ENCODE data around the gene C16orf92. TPM values are rescaled to one million over a fixed set of nuclear protein-coding genes. Genes with fewer than 3 reads are reported as not detected.

The C16orf92 gene
- total and polyA plus RNA-seq, 2 of the 8 experiments (the other 6 are each of a cell fraction or from before 2014, with no cell fraction given): not detected

DNA sequence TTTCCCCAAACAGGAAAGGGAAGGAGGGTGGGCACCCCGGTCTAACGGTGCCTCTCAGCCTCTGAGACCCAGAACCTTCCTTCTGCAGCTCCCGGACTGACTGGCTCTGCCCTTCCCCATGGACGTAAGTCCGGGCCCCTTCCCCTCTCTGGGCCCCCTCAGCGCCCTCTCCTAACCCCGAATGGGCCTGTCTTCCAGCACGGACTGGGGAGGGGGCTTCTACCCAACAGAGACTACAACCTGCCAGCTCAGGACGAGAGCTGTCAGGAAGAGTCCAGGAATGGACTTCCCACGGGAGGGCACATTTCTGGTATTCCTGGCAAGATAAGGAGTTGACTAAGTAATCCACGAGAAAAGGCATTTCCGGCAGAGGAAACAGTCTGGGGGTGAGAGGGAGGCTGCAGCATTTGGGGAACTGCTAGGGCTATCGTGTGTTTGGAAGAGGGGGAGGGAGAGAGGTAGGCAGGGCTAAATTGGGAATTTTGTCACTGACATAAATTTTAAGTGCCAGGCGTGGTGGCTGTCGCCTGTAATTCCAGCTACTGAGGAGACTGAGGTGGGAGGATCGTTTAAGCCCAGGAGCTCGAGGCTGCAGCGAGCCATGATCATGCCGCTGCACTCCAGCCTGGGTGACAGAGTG, 30.5 kb downstream of the C16orf92 start:
- FAIRE-seq: no peak
- Histone ChIP-seq H3K23ac (ENCODE audit: insufficient read length) (no peak overlapping the region), H3K79me2 (ENCODE audit: control insufficient read depth in 1 of 2, insufficient read depth in 2 of 2, low read length in 2 of 2) (no peaks in the 10 kb centered on the region), H2BK5ac (ENCODE audit: low read depth, low read length) (no peak overlapping the region), H2AK5ac (ENCODE audit: low read depth, low read length) (no peak overlapping the region), H3K27me3 (replicated peaks in 1 of 4; ENCODE audit: control insufficient read depth in 3 of 4, extremely low read depth in 1 of 4, insufficient read depth in 3 of 4, low read length in 3 of 4) (peaks cover 0 to 5% (median 2%) of the 10 kb centered on the region in 4 experiments; a peak in 2 of 7 replicates), H3K4me1 (replicated peaks in 1 of 4; ENCODE audit: control insufficient read depth in 3 of 4, insufficient read depth in 4 of 4, low read length in 3 of 4) (peaks cover 0 to 4% (median 2%) of the 10 kb centered on the region in 4 experiments; a peak in 3 of 7 replicates), H3K4me2 (ENCODE audit: insufficient read depth in 1 of 2, low read depth in 2 of 2, low read length in 2 of 2) (peak overlapping the region; percentile 76 to 94), H2BK15ac (ENCODE audit: low read length) (no peak overlapping the region), H3K18ac (ENCODE audit: extremely low read depth, low read length) (no peak overlapping the region), H3K9me3 (ENCODE audit: insufficient read depth in 2 of 2, low read depth in 1 of 2, low read length in 1 of 2) (no peaks in the 10 kb centered on the region), H3K4ac (replicated peaks; ENCODE audit: insufficient read length, low read depth, low read length) (no peak overlapping the region), H3K23me2 (ENCODE audit: low read depth, low read length) (peaks cover 6% of the 10 kb centered on the region), H4K20me1 (replicated peaks in 1 of 2; ENCODE audit: control insufficient read depth in 1 of 2, insufficient read depth in 2 of 2, low read length in 2 of 2) (no peaks in the 10 kb centered on the region), H3K14ac (ENCODE audit: insufficient read length) (no peak overlapping the region), H4K91ac (replicated peaks; ENCODE audit: insufficient read length, low read length) (no peak overlapping the region), H2BK20ac (ENCODE audit: low read length) (no peak overlapping the region), H2BK120ac (replicated peaks; ENCODE audit: low read depth, low read length) (no peak overlapping the region), H3K27ac (ENCODE audit: low read depth, low read length) (no peak overlapping the region), H3K56ac (replicated peaks; ENCODE audit: insufficient read length, low read depth, low read length) (peak overlapping the region; percentile 21), H2AFZ (ENCODE audit: low read length) (0 out of 2 replicates have a peak overlapping the region, but pooled peaks have one; percentile 77), H3K36me3 (ENCODE audit: control insufficient read depth in 2 of 4, insufficient read depth in 4 of 4, low read length in 3 of 4) (no peaks in the 10 kb centered on the region), H4K5ac (ENCODE audit: insufficient read length, low read depth, low read length) (no peak overlapping the region), H2BK12ac (ENCODE audit: low read depth, low read length) (no peak overlapping the region), H3K79me1 (ENCODE audit: low read depth, low read length) (no peaks in the 10 kb centered on the region), H3K4me3 (ENCODE audit: extremely low read depth in 1 of 4, insufficient read depth in 2 of 4, low read depth in 3 of 4, low read length in 4 of 4) (peak overlapping the region; percentile 68 to 80 (median 78)), H3K9ac (replicated peaks in 1 of 4; ENCODE audit: extremely low read depth in 1 of 4, low read depth in 3 of 4, low read length in 3 of 4) (peak overlapping the region in 2 of 4 experiments; percentile 16 to 63; a peak in 3 of 7 replicates), H4K8ac (ENCODE audit: extremely low read depth, insufficient read depth, low read length) (no peak overlapping the region; the same call in 1 of the 2 replicates)
- POLR2A ChIA-PET (ENCODE audit: partially characterized antibody): interaction anchor here (0.6 to 7.6 kb wide), 7 partner anchors 9 to 243 kb away, joined by 3 to 88 read pairs (median 4); partner anchors contain the start of genes ALDOA and TLCD3B
- WGBS, 2 experiments (ENCODE audit: extremely low coverage in 1 of 2, insufficient coverage in 1 of 2, insufficient read length in 1 of 2, insufficient replicate concordance in 2 of 2, low coverage in 1 of 2, low lambda C conversion rate in 2 of 2, missing lambda C conversion rate in 1 of 2): 34% methylated on average over 16 of the region's 19 CpGs; no CpG with 5 or more reads in 1 of the 2 experiments
- DNase-seq (ENCODE audit: low read depth in 1 of 2, low spot score in 2 of 2): no peak
- CTCF ChIA-PET (ENCODE audit: partially characterized antibody): interaction anchor here (0.8 to 6.1 kb wide), 7 partner anchors 9 to 58 kb away, joined by 3 to 23 read pairs (median 4); partner anchors contain the start of genes TBX6 and TLCD3B
- TF ChIP-seq ASH2L (IDR thresholded peaks at IDR 0.05; ENCODE audit: low read length) (no peak), RAD21 (IDR thresholded peaks at IDR 0.05 in 1 of 2, conservative IDR thresholded peaks at IDR 0.05 in 1 of 2; ENCODE audit: low read depth in 2 of 2, low read length in 2 of 2) (no peak), SP2 (IDR thresholded peaks at IDR 0.05; ENCODE audit: low read length) (no peak), RNF2 (IDR thresholded peaks at IDR 0.05; ENCODE audit: borderline replicate concordance, low read depth, low read length, missing control alignments, poor library complexity, severe bottlenecking) (no peak), KDM4A (IDR thresholded peaks at IDR 0.05; ENCODE audit: low read depth, low read length, severe bottlenecking) (no peak), EZH2 (IDR thresholded peaks at IDR 0.05; ENCODE audit: low read depth, low read length, severe bottlenecking) (no peak), TAF7 (optimal IDR thresholded peaks at IDR 0.05; ENCODE audit: borderline replicate concordance, low read depth, low read length) (no peak), EGR1 (IDR thresholded peaks at IDR 0.05; ENCODE audit: borderline replicate concordance, low read depth, low read length) (no peak), CEBPB (IDR thresholded peaks at IDR 0.05; ENCODE audit: low read depth, low read length) (no peak)
- TF ChIP-seq, protein P1, sequence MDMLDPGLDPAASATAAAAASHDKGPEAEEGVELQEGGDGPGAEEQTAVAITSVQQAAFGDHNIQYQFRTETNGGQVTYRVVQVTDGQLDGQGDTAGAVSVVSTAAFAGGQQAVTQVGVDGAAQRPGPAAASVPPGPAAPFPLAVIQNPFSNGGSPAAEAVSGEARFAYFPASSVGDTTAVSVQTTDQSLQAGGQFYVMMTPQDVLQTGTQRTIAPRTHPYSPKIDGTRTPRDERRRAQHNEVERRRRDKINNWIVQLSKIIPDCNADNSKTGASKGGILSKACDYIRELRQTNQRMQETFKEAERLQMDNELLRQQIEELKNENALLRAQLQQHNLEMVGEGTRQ (IDR thresholded peaks at IDR 0.05; ENCODE audit: low read length): no peak

Measured in H1 (cell line).